Cardiac fibroblast (primary cell): ENCODE measurements around the gene RAG2.
A peak's percentile ranks its signal among the peaks of the same experiment; 100 is the strongest.

Experiments used
- DNase-seq, 2 donors: peaks; one replicate each; pipeline versions ENCODE4 v3.0.0 to v3.0.0-alpha.2; 2010; ENCODE audit warnings: low read depth in 2 of 2
- H3K4me3 ChIP-seq, 2 donors: replicated peaks in 1 of 2; 1 replicate in 1 of 2; 2 replicates in 1 of 2; pipeline ENCODE4 v1.5.1; 2011; ENCODE audit warnings: low read depth in 2 of 2, low read length in 2 of 2, mild to moderate bottlenecking in 2 of 2, moderate library complexity in 1 of 2
- CTCF ChIP-seq: IDR thresholded peaks from one replicate; pipeline ENCODE4 v1.5.1; 2011; ENCODE audit warnings: low read depth, mild to moderate bottlenecking, low read length, inconsistent platforms

RAG2 gene

DNA sequence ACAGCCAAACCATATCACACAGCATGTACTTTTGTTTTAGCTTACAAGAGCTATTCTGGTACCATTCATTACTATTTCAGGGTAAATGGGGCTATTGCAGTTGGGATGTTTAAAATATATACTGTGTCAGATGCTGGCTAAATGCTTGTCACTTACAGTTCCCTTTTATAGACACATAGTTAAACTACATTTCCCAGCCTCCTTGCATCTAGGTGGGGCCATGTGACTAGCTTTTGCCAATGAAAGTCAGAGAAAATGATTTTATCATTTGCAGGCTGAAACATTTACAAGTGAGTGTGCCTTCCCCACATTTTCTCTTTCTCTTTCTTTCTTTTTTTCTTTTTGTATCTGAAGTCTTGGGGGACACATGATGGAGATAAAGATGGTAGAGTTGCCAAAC, 11.5 kb downstream of the RAG2 start:
- no peak for TF ChIP-seq CTCF
- H3K4me3 ChIP-seq: no peak overlapping the region
- no peak for DNase-seq

- no peak overlapping the region for H3K4me3 ChIP-seq
- no peak for DNase-seq
- TF ChIP-seq CTCF: no peak
Measured at GRCh38 chr11:36583667-36584066, 14.4 kb downstream of the RAG2 start.

DNA sequence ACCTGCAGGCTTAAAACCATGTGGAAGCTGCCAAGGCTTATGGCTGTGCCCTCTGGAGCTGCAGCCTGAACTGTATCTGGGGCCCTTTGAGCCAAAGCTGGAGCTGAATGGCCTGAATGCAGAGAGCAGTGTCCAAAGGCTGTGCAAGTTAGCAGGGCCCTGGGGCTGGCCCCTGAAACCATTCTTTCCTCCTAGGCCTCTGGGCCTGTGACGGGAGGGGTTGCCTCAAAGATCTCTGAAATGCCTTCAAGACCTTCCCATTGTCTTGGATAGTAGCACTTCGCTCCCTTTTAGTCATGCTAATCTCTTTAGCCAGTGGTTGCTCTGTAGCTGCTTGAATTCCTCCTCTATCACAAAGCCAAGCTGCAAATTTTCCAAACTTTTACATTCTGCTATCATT, 16.5 kb downstream of the RAG2 start:
- DNase-seq: no peak
- TF ChIP-seq CTCF: no peak
- no peak overlapping the region for H3K4me3 ChIP-seq

GRCh38 chr11:36578458-36578857, 19.6 kb downstream of the RAG2 start:
- H3K4me3 ChIP-seq: no peak overlapping the region
- DNase-seq: no peak
- TF ChIP-seq CTCF: no peak

DNA sequence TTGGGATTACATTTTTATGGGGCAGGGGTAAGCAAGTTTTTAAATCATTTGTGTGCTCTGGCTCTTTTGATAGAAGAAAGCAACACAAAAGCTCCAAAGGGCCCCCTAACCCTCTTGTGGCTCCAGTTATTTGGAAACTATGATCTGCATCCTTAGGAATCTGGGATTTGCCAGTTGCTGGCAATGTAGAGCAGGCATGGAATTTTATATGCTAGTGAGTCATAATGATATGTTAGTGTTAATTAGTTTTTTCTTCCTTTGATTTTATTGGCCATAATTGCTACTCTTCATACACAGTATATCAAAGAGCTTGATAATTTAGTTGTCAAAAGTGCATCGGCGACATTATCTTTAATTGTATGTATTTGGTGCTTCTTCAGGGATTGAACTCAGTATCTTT, 20.2 kb downstream of the RAG2 start:
- DNase-seq: peak in 1 of 2 donors; percentile 10
- no peak overlapping the region for H3K4me3 ChIP-seq
- no peak for TF ChIP-seq CTCF

- TF ChIP-seq CTCF: no peak
Measured at GRCh38 chr11:36577373-36577772, 20.7 kb downstream of the RAG2 start.

GRCh38 chr11:36574486-36574885, 23.6 kb downstream of the RAG2 start:
- no peak overlapping the region for H3K4me3 ChIP-seq
- no peak for DNase-seq
- no peak for TF ChIP-seq CTCF

More at GRCh38 chr11:36577373-36577772, 20.7 kb downstream of the RAG2 start:
- H3K4me3 ChIP-seq: no peak overlapping the region
- DNase-seq: no peak
